ENCODE results near the gene WDFY3. TPM values are rescaled to one million over a fixed set of nuclear protein-coding genes. Genes with fewer than 3 reads are reported as not detected.

WDFY3 gene
- total and polyA plus RNA-seq, 7 donors, result 4.8 to 85.7 (median 50.5) TPM

DNA sequence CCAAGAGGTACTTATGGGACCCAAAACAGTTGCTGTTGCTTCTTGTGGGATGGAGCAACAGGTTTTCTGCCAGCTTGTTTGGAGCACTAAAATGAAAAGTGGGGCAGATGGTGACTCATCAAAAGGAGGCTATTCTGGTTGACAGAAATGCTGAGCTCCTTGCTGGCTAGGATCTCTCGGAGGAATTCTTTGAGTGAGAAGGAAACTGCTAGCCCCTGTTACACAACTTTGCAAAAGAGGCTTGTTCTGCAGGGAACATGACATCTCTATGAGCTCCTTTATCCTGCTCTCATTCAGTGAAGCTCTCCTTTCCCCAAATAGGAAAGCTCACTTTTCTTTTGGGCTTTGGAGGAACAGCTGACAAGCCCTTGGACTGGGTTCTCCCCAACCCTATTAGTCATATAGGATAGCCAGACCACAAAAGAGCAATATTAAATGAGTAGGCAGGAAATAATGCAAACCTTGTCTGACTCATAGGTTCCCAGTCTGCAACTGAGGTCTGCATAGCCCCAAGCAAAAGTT, 275.3 kb downstream of the WDFY3 start:
- no peaks in the 10 kb centered on the region for H3K9me3 ChIP-seq
- H3K27ac ChIP-seq, result peak overlapping the region in 1 of 4 donors; percentile 35
- peaks cover 0 to 13% (median 0%) of the 10 kb centered on the region in 4 donors for H3K4me1 ChIP-seq
- intact Hi-C loops (cut with DNase I), result no loop called here
- H3K27me3 ChIP-seq, result no peaks in the 10 kb centered on the region
- H3K36me3 ChIP-seq, result peaks cover 9 to 94% (median 33%) of the 10 kb centered on the region in 4 donors
- 77 to 78% methylated on average over 1 of the region's 1 CpG for WGBS, 2 donors
- no peak overlapping the region for H3K4me3 ChIP-seq
- DNase-seq, result no peak
- TF ChIP-seq, protein P1, sequence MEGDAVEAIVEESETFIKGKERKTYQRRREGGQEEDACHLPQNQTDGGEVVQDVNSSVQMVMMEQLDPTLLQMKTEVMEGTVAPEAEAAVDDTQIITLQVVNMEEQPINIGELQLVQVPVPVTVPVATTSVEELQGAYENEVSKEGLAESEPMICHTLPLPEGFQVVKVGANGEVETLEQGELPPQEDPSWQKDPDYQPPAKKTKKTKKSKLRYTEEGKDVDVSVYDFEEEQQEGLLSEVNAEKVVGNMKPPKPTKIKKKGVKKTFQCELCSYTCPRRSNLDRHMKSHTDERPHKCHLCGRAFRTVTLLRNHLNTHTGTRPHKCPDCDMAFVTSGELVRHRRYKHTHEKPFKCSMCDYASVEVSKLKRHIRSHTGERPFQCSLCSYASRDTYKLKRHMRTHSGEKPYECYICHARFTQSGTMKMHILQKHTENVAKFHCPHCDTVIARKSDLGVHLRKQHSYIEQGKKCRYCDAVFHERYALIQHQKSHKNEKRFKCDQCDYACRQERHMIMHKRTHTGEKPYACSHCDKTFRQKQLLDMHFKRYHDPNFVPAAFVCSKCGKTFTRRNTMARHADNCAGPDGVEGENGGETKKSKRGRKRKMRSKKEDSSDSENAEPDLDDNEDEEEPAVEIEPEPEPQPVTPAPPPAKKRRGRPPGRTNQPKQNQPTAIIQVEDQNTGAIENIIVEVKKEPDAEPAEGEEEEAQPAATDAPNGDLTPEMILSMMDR (IDR thresholded peaks at IDR 0.05), result no peak
- TF ChIP-seq POLR2AphosphoS5 (IDR thresholded peaks at IDR 0.05) (no peak), POLR2A (IDR thresholded peaks at IDR 0.05) (no peak), EP300 (IDR thresholded peaks at IDR 0.05) (no peak)

DNA sequence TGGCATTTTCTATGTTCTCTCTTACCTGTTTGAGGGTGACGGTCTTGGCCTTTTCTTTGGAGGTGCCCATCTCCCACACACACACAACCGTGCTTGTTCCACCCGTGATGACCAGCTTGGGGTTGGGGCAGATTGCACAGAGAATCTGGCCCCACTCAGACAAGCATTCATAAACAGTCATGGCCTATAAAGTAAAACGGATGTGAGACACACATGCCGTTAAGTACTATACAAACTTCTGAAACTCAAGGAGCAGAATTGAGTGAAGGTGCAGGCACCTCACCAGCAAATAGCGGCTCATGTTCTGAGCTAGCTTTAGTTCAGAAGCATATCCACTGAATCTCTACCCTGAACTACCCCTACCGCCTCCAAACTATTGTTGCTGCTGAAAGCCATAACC, 276.0 kb downstream of the WDFY3 start:
- 90 to 93% methylated on average over 7 of the region's 7 CpGs for WGBS, 2 donors
- H3K27me3 ChIP-seq, result no peaks in the 10 kb centered on the region
- peaks cover 0 to 13% (median 0%) of the 10 kb centered on the region in 4 donors for H3K4me1 ChIP-seq
- H3K36me3 ChIP-seq, result peaks cover 9 to 94% (median 30%) of the 10 kb centered on the region in 4 donors
- no peak for DNase-seq
- intact Hi-C loops (cut with DNase I), result no loop called here
- no peaks in the 10 kb centered on the region for H3K9me3 ChIP-seq
- TF ChIP-seq, protein P1 (IDR thresholded peaks at IDR 0.05), result no peak
- no peak for TF ChIP-seq POLR2AphosphoS5 (IDR thresholded peaks at IDR 0.05)
- TF ChIP-seq POLR2A (IDR thresholded peaks at IDR 0.05), result no peak
- TF ChIP-seq EP300 (IDR thresholded peaks at IDR 0.05), result no peak
- H3K27ac ChIP-seq, result no peak overlapping the region
- H3K4me3 ChIP-seq, result no peak overlapping the region

DNA sequence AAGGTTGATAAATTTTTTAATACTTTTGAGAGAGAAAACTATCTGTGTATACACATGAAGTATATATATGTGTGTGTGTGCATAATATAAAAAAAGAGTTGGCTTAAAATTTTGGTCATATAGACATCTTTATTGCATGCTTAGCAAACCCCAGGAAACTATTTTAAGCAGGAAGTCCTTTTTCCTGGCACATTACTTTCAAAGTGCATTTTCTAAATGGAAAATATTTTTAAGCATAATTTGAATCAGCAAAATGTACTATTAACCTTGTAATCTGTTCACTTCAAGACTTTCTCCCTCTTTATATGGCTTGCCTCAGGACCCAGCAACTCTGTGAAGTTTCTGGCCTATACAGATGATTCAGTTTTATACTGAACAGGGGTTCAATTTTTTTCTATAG, 277.3 kb downstream of the WDFY3 start:
- Histone ChIP-seq H3K27me3 (no peaks in the 10 kb centered on the region), H3K9me3 (no peaks in the 10 kb centered on the region), H3K4me1 (peaks cover 0 to 13% (median 0%) of the 10 kb centered on the region in 4 donors), H3K36me3 (peaks cover 9 to 94% (median 26%) of the 10 kb centered on the region in 4 donors), H3K4me3 (no peak overlapping the region), H3K27ac (no peak overlapping the region)
- intact Hi-C loops (cut with DNase I), result no loop called here
- no peak for DNase-seq
- no peak for TF ChIP-seq POLR2AphosphoS5 (IDR thresholded peaks at IDR 0.05)
- TF ChIP-seq EP300 (IDR thresholded peaks at IDR 0.05), result no peak
- TF ChIP-seq, protein P1 (IDR thresholded peaks at IDR 0.05), result no peak
- TF ChIP-seq POLR2A (IDR thresholded peaks at IDR 0.05), result no peak

DNA sequence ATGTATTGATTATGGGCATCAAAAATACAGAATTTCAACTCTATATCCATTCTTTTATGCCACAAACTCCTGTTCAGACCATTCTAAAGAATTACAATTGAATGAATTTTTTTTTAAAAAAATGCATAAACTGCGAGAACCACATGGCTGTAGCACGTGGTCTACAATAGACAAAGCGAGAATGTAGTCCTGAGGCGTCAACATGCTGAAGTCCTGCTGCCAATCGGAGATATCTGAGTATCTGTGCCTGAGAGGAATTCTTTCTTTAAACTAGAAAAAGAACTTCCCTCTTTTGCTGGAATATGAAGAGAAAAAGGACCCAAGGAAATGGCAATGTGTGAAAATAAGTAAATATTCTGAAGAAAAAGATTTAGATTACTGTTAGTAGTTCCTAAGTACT, 277.9 kb downstream of the WDFY3 start:
- Histone ChIP-seq H3K4me3 (no peak overlapping the region), H3K4me1 (peaks cover 0 to 13% (median 0%) of the 10 kb centered on the region in 4 donors), H3K27ac (no peak overlapping the region), H3K9me3 (no peaks in the 10 kb centered on the region), H3K27me3 (no peaks in the 10 kb centered on the region), H3K36me3 (peaks cover 9 to 94% (median 26%) of the 10 kb centered on the region in 4 donors)
- no peak for DNase-seq
- intact Hi-C loops (cut with DNase I), result no loop called here
- 94 to 95% methylated on average over 5 of the region's 5 CpGs for WGBS, 2 donors
- TF ChIP-seq, protein P1 (IDR thresholded peaks at IDR 0.05), result no peak
- no peak for TF ChIP-seq POLR2AphosphoS5 (IDR thresholded peaks at IDR 0.05)
- no peak for TF ChIP-seq POLR2A (IDR thresholded peaks at IDR 0.05)
- no peak for TF ChIP-seq EP300 (IDR thresholded peaks at IDR 0.05)

DNA sequence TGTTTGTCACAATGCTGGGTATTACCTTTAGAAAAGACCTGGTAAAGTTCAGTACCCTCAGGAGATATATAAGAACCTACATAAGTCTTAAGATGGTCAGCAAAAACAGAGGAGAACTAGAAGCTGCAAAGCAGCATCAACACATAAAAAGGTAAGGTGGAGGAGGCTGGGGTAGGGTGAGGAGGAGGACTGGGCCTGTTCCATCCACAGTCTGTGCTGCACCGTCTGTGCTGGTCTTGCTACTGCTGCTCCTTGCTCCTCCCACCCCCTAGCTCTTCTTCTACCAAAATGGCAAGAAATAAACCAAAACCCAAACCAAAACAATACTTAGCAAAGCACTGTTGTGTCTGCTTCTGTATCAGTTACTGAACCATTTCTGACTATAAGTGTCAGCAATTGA, 281.4 kb downstream of the WDFY3 start:
- no peak overlapping the region for H3K27ac ChIP-seq
- WGBS, 2 donors, result 88% methylated on average over 1 of the region's 1 CpG

More for the DNA sequence above, 281.4 kb downstream of the WDFY3 start:
- no peaks in the 10 kb centered on the region for H3K27me3 ChIP-seq
- H3K4me3 ChIP-seq, result no peak overlapping the region
- H3K36me3 ChIP-seq, result peaks cover 9 to 94% (median 19%) of the 10 kb centered on the region in 4 donors
- intact Hi-C loops (cut with DNase I), result no loop called here
- H3K4me1 ChIP-seq, result peaks cover 0 to 8% (median 4%) of the 10 kb centered on the region in 4 donors
- TF ChIP-seq POLR2A (IDR thresholded peaks at IDR 0.05), result no peak
- TF ChIP-seq EP300 (IDR thresholded peaks at IDR 0.05), result no peak
- TF ChIP-seq, protein P1 (IDR thresholded peaks at IDR 0.05), result no peak
- no peak for TF ChIP-seq POLR2AphosphoS5 (IDR thresholded peaks at IDR 0.05)
- no peaks in the 10 kb centered on the region for H3K9me3 ChIP-seq
- DNase-seq, result no peak

All from sigmoid colon (tissue), 7 donors.